DND-41 (cell line): Measurements from ENCODE around the gene CFAP45.

Experiments used
- EZH2 ChIP-seq: IDR thresholded peaks from 3 replicates; pipeline ENCODE4 v1.6.1; 2012; ENCODE audit warnings: borderline replicate concordance, low read depth, mild to moderate bottlenecking, moderate library complexity, low read length, inconsistent platforms; ENCODE audit not compliant: severe bottlenecking
- TF ChIP-seq, protein P1 (sequence below): IDR thresholded peaks from 2 replicates; pipeline ENCODE4 v1.5.1; 2012; ENCODE audit warnings: borderline replicate concordance, low read length, moderate library complexity, mild to moderate bottlenecking; ENCODE audit not compliant: poor library complexity, severe bottlenecking; ENCODE audit errors: extremely low read depth

DNA sequence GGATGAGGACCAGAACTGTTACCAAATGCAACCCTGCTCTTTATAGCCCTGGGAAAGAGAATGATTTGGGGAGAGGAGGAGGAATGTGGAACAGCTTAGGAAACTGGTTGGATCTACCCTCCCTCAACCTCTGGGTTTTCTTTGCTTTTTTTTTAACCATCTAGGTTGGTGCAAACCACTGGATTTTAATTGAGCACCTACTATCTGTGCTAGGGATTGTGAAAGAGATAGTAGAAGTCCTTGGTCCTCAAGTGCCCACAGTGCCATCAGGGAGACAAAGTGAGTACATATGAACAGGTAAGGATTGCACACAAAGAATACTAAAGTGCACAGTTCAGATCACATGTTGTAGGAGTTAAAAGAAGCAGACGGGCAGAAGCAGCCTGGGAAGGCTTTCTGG, 20.7 kb upstream of the CFAP45 start:
- TF ChIP-seq, protein P1, sequence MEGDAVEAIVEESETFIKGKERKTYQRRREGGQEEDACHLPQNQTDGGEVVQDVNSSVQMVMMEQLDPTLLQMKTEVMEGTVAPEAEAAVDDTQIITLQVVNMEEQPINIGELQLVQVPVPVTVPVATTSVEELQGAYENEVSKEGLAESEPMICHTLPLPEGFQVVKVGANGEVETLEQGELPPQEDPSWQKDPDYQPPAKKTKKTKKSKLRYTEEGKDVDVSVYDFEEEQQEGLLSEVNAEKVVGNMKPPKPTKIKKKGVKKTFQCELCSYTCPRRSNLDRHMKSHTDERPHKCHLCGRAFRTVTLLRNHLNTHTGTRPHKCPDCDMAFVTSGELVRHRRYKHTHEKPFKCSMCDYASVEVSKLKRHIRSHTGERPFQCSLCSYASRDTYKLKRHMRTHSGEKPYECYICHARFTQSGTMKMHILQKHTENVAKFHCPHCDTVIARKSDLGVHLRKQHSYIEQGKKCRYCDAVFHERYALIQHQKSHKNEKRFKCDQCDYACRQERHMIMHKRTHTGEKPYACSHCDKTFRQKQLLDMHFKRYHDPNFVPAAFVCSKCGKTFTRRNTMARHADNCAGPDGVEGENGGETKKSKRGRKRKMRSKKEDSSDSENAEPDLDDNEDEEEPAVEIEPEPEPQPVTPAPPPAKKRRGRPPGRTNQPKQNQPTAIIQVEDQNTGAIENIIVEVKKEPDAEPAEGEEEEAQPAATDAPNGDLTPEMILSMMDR, result no peak
- TF ChIP-seq EZH2, result no peak
